ENCODE results near the gene ZNF581. TPM values are rescaled to one million over a fixed set of nuclear protein-coding genes. Genes with fewer than 3 reads are reported as not detected.

The ZNF581 gene
- total RNA-seq, 1 donor from 2014 or later = 30.0 TPM

DNA sequence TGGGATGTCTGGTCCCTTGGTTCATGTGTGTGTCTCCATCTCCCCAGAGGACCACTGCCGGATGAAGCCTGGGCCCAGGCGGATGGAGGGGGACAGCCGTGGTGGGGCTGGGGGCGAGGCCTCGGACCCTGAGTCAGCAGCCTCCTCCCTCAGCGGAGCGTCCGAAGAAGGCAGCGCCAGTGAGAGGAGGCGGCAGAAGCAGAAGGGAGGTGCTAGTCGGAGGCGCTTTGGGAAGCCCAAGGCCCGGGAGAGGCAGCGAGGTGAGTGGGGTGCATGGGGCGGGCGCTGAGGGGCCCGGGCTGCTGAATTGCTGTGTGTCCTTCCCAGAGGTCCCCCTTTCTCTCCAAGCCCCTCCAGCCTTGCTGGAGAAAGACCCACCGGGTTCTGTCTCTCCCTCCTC, 7.8 kb downstream of the ZNF581 start:
- H3K27me3 Mint-ChIP-seq (ENCODE audit: low read depth, unreplicated experiment) = no peaks in the 10 kb centered on the region
- no peak for FAIRE-seq
- no peaks in the 10 kb centered on the region for H3K27me3 ChIP-seq (ENCODE audit: insufficient read depth, low read length)

DNA sequence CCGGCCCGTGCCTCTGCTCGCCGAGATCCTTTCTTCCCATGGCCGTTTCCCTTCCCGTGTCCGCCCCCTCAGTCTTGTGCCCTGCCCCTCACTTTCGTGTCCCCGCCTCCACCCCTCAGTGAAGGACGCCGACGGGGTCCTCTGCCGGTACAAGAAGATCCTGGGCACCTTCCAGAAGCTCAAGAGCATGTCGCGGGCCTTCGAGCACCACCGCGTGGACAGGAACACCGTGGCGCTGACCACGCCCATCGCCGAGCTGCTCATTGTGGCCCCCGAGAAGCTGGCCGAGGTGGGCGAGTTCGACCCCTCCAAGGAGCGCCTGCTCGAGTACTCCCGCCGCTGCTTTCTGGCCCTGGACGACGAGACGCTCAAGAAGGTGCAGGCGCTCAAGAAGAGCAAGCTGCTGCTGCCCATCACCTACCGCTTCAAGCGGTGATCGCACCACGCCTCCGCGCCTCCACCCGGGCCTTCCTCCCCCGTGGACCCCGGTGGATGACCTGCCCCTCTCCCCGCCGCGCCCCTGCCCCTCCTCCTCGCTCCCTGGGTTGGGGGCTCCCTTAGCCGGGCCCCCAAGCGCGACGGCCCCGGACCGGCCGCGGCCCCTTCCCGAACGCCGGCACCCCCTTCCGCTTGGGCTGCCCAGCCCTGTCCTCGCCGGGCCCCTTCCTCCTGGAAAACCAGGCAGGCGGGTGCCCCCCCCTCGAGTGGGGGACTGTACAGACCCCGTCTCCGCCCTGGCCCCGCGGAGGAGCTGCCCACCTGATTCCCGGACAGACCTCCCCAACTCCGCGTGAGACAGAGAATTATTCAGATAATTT, 9.1 kb downstream of the ZNF581 start:
- no peaks in the 10 kb centered on the region for H3K9me3 Mint-ChIP-seq (ENCODE audit: unreplicated experiment)
- DNase-seq (ENCODE audit: low read depth) = no peak
- no peaks in the 10 kb centered on the region for H3K27me3 Mint-ChIP-seq (ENCODE audit: low read depth, unreplicated experiment)
- no peaks in the 10 kb centered on the region for H3K27me3 ChIP-seq (ENCODE audit: insufficient read depth, low read length)
- peak overlapping the region; percentile 16 for H3K27ac Mint-ChIP-seq (ENCODE audit: unreplicated experiment)
- TF ChIP-seq, protein P1, sequence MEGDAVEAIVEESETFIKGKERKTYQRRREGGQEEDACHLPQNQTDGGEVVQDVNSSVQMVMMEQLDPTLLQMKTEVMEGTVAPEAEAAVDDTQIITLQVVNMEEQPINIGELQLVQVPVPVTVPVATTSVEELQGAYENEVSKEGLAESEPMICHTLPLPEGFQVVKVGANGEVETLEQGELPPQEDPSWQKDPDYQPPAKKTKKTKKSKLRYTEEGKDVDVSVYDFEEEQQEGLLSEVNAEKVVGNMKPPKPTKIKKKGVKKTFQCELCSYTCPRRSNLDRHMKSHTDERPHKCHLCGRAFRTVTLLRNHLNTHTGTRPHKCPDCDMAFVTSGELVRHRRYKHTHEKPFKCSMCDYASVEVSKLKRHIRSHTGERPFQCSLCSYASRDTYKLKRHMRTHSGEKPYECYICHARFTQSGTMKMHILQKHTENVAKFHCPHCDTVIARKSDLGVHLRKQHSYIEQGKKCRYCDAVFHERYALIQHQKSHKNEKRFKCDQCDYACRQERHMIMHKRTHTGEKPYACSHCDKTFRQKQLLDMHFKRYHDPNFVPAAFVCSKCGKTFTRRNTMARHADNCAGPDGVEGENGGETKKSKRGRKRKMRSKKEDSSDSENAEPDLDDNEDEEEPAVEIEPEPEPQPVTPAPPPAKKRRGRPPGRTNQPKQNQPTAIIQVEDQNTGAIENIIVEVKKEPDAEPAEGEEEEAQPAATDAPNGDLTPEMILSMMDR (IDR thresholded peaks at IDR 0.05; ENCODE audit: insufficient read depth, low read depth, low read length) = no peak
- TF ChIP-seq EZH2 (IDR thresholded peaks at IDR 0.05; ENCODE audit: insufficient read depth, low read length) = no peak
- peaks cover 16% of the 10 kb centered on the region for H3K36me3 Mint-ChIP-seq (ENCODE audit: low read depth, unreplicated experiment)
- H3K79me2 ChIP-seq (ENCODE audit: insufficient read depth, low read length) = peaks cover 34% of the 10 kb centered on the region
- no peak overlapping the region for H3K27ac ChIP-seq (ENCODE audit: low read depth, low read length)
- H3K9ac ChIP-seq (ENCODE audit: low read length) = no peak overlapping the region
- no peaks in the 10 kb centered on the region for H3K36me3 ChIP-seq (ENCODE audit: insufficient read depth, low read length)
- no peak overlapping the region for H3K4me2 ChIP-seq (ENCODE audit: low read length)
- peak overlapping the region; percentile 65 for H3K4me3 Mint-ChIP-seq (ENCODE audit: unreplicated experiment)
- H4K20me1 ChIP-seq (ENCODE audit: insufficient read depth, low read length) = peaks cover 21% of the 10 kb centered on the region
- H3K4me3 ChIP-seq (ENCODE audit: insufficient read depth, low read depth, low read length) = no peak overlapping the region
- no peaks in the 10 kb centered on the region for H3K9me3 ChIP-seq (ENCODE audit: insufficient read depth, low read depth, low read length)
- H2AFZ ChIP-seq (ENCODE audit: low read depth, low read length) = no peak overlapping the region
- H3K4me1 Mint-ChIP-seq (ENCODE audit: low read depth, unreplicated experiment) = peaks cover 7% of the 10 kb centered on the region
- no peak for FAIRE-seq
- peaks cover 28% of the 10 kb centered on the region for H3K4me1 ChIP-seq (ENCODE audit: insufficient read depth, low read length)

More for the DNA sequence above, 7.8 kb downstream of the ZNF581 start:
- Mint-ChIP-seq H3K4me1 (ENCODE audit: low read depth, unreplicated experiment) (peaks cover 5% of the 10 kb centered on the region), H3K36me3 (ENCODE audit: low read depth, unreplicated experiment) (peaks cover 21% of the 10 kb centered on the region), H3K4me3 (ENCODE audit: unreplicated experiment) (no peak overlapping the region), H3K27ac (ENCODE audit: unreplicated experiment) (no peak overlapping the region), H3K9me3 (ENCODE audit: unreplicated experiment) (no peaks in the 10 kb centered on the region)
- H3K4me1 ChIP-seq (ENCODE audit: insufficient read depth, low read length) = peaks cover 18% of the 10 kb centered on the region
- H3K36me3 ChIP-seq (ENCODE audit: insufficient read depth, low read length) = no peaks in the 10 kb centered on the region
- H3K4me2 ChIP-seq (ENCODE audit: low read length) = no peak overlapping the region
- H3K9ac ChIP-seq (ENCODE audit: low read length) = no peak overlapping the region
- H3K79me2 ChIP-seq (ENCODE audit: insufficient read depth, low read length) = peaks cover 26% of the 10 kb centered on the region
- no peak overlapping the region for H3K27ac ChIP-seq (ENCODE audit: low read depth, low read length)
- H4K20me1 ChIP-seq (ENCODE audit: insufficient read depth, low read length) = peaks cover 15% of the 10 kb centered on the region
- TF ChIP-seq, protein P1 (IDR thresholded peaks at IDR 0.05; ENCODE audit: insufficient read depth, low read depth, low read length) = no peak
- TF ChIP-seq EZH2 (IDR thresholded peaks at IDR 0.05; ENCODE audit: insufficient read depth, low read length) = no peak
- DNase-seq (ENCODE audit: low read depth) = no peak
- no peak overlapping the region for H2AFZ ChIP-seq (ENCODE audit: low read depth, low read length)
- H3K4me3 ChIP-seq (ENCODE audit: insufficient read depth, low read depth, low read length) = no peak overlapping the region
- H3K9me3 ChIP-seq (ENCODE audit: insufficient read depth, low read depth, low read length) = no peaks in the 10 kb centered on the region
